GM15510 (cell line): ENCODE results near the gene ADAMTS3.

Source experiments
- POLR2A ChIP-seq: IDR thresholded peaks from 3 replicates; pipeline ENCODE4 v1.6.1; 2011; ENCODE audit warnings: borderline replicate concordance; ENCODE audit not compliant: insufficient read length; ENCODE audit errors: extremely low read depth

ADAMTS3 gene

GRCh38 chr4:72525938-72526337 is 43.1 kb downstream of the ADAMTS3 start:
- no peak for TF ChIP-seq POLR2A

GRCh38 chr4:72522440-72522839 is 46.6 kb downstream of the ADAMTS3 start:
- no peak for TF ChIP-seq POLR2A

- no peak for TF ChIP-seq POLR2A
Measured at GRCh38 chr4:72513227-72513626, 55.8 kb downstream of the ADAMTS3 start.

- no peak for TF ChIP-seq POLR2A
Measured at GRCh38 chr4:72507860-72508419, 61.1 kb downstream of the ADAMTS3 start.

GRCh38 chr4:72507167-72507566 is 61.9 kb downstream of the ADAMTS3 start:
- no peak for TF ChIP-seq POLR2A

GRCh38 chr4:72505314-72505744 is 63.7 kb downstream of the ADAMTS3 start:
- TF ChIP-seq POLR2A: no peak

- TF ChIP-seq POLR2A: no peak
Measured at GRCh38 chr4:72500214-72500613, 68.8 kb downstream of the ADAMTS3 start.

- no peak for TF ChIP-seq POLR2A
Measured at GRCh38 chr4:72496119-72496518, 72.9 kb downstream of the ADAMTS3 start.

- no peak for TF ChIP-seq POLR2A
Measured at GRCh38 chr4:72494156-72494555, 74.9 kb downstream of the ADAMTS3 start.

GRCh38 chr4:72489267-72489666 is 79.8 kb downstream of the ADAMTS3 start:
- TF ChIP-seq POLR2A: no peak

GRCh38 chr4:72486991-72487390 is 82.0 kb downstream of the ADAMTS3 start:
- TF ChIP-seq POLR2A: no peak

GRCh38 chr4:72484981-72485380 is 84.0 kb downstream of the ADAMTS3 start:
- TF ChIP-seq POLR2A: no peak

GRCh38 chr4:72473434-72473900 is 95.6 kb downstream of the ADAMTS3 start:
- TF ChIP-seq POLR2A: no peak

- no peak for TF ChIP-seq POLR2A
Measured at GRCh38 chr4:72471816-72472215, 97.2 kb downstream of the ADAMTS3 start.

GRCh38 chr4:72468904-72469502 is 100.0 kb downstream of the ADAMTS3 start:
- no peak for TF ChIP-seq POLR2A

- TF ChIP-seq POLR2A: no peak
Measured at GRCh38 chr4:72467633-72468032, 101.4 kb downstream of the ADAMTS3 start.
